ENCODE measurements around the gene RETREG1. TPM values are rescaled to one million over a fixed set of nuclear protein-coding genes. Genes with fewer than 3 reads are reported as not detected.
"Not testable (repeated sequence)": the region's sequence is repeated elsewhere in the genome, so short reads cannot be mapped to it uniquely, and the experiment has no call there.

The RETREG1 gene
- total and polyA plus RNA-seq, 3 donors from 2014 or later: 24.8 to 103 (median 55.4) TPM

- WGBS, 2 donors: 85 to 87% methylated on average over 2 of the region's 2 CpGs
- H3K27ac ChIP-seq: no peak overlapping the region
- no peak for DNase-seq
- no peaks in the 10 kb centered on the region for H3K4me1 ChIP-seq
- H3K4me3 ChIP-seq: no peak overlapping the region
- H3K9me3 ChIP-seq: no peaks in the 10 kb centered on the region
- H3K36me3 ChIP-seq (ENCODE audit: low read depth, missing control alignments): no peaks in the 10 kb centered on the region
- intact Hi-C loops (cut with DNase I; ENCODE audit: low total_unique reads): no loop called here
- TF ChIP-seq CTCF (IDR thresholded peaks at IDR 0.05): no peak
- TF ChIP-seq POLR2A (IDR thresholded peaks at IDR 0.05): no peak
- no peaks in the 10 kb centered on the region for H3K27me3 ChIP-seq
These were observed 166.6 kb downstream of the RETREG1 start for GRCh38 chr5:16450163-16450562.

- intact Hi-C loops (cut with DNase I; ENCODE audit: low total_unique reads): no loop called here
- Histone ChIP-seq H3K9me3 (no peaks in the 10 kb centered on the region), H3K27ac (no peak overlapping the region), H3K36me3 (ENCODE audit: low read depth, missing control alignments) (no peaks in the 10 kb centered on the region), H3K4me1 (no peaks in the 10 kb centered on the region), H3K27me3 (no peaks in the 10 kb centered on the region), H3K4me3 (no peak overlapping the region)
- WGBS, 2 donors: 79 to 84% methylated on average over 5 of the region's 5 CpGs
- no peak for TF ChIP-seq POLR2A (IDR thresholded peaks at IDR 0.05)
- no peak for TF ChIP-seq CTCF (IDR thresholded peaks at IDR 0.05)
- DNase-seq: no peak
These were observed 169.8 kb downstream of the RETREG1 start for GRCh38 chr5:16446993-16447392.

GRCh38 chr5:16437977-16438376 lies 178.8 kb downstream of the RETREG1 start:
- H3K4me3 ChIP-seq: no peak overlapping the region
- H3K27ac ChIP-seq: no peak overlapping the region
- intact Hi-C loops (cut with DNase I; ENCODE audit: low total_unique reads): no loop called here
- no peaks in the 10 kb centered on the region for H3K27me3 ChIP-seq
- H3K36me3 ChIP-seq (ENCODE audit: low read depth, missing control alignments): no peaks in the 10 kb centered on the region
- H3K4me1 ChIP-seq: no peaks in the 10 kb centered on the region
- H3K9me3 ChIP-seq: no peaks in the 10 kb centered on the region
- DNase-seq: no peak
- 56 to 73% methylated on average over 1 of the region's 1 CpG for WGBS, 2 donors
- TF ChIP-seq POLR2A (IDR thresholded peaks at IDR 0.05) (no peak), CTCF (IDR thresholded peaks at IDR 0.05) (no peak)

- H3K27me3 ChIP-seq; H3K36me3 ChIP-seq (ENCODE audit: low read depth, missing control alignments); H3K9me3 ChIP-seq; H3K27ac ChIP-seq; H3K4me1 ChIP-seq; DNase-seq; intact Hi-C loops (cut with DNase I; ENCODE audit: low total_unique reads); H3K4me3 ChIP-seq: not testable (repeated sequence)
- 77 to 90% methylated on average over 11 to 27 of the region's 28 CpGs for WGBS, 2 donors
These were observed 180.6 kb downstream of the RETREG1 start for GRCh38 chr5:16436065-16436682.

GRCh38 chr5:16431490-16431889 lies 185.3 kb downstream of the RETREG1 start:
- intact Hi-C loops (cut with DNase I; ENCODE audit: low total_unique reads): no loop called here
- no peak for DNase-seq
- H3K4me3 ChIP-seq: no peak overlapping the region
- H3K27ac ChIP-seq: no peak overlapping the region
- H3K27me3 ChIP-seq: no peaks in the 10 kb centered on the region
- H3K9me3 ChIP-seq: no peaks in the 10 kb centered on the region
- TF ChIP-seq CTCF (IDR thresholded peaks at IDR 0.05): no peak
- no peak for TF ChIP-seq POLR2A (IDR thresholded peaks at IDR 0.05)
- no peaks in the 10 kb centered on the region for H3K36me3 ChIP-seq (ENCODE audit: low read depth, missing control alignments)
- no peaks in the 10 kb centered on the region for H3K4me1 ChIP-seq
- WGBS, 2 donors: 79 to 84% methylated on average over 2 of the region's 2 CpGs

Measured in testis (tissue), 3 donors.